Calu3 (cell line): ENCODE results near the gene SLC22A4. TPM values are rescaled to one million over a fixed set of nuclear protein-coding genes. Genes with fewer than 3 reads are reported as not detected.

Experiments
- BruUV-seq: library from RNA; stranded (reverse); fragments of 400-500 nt; replicated peaks from 2 replicates; lab custom pipeline; 2021; lab: Mats Ljungman, UMichigan
- CTCF ChIA-PET: fragments of 300-600 bp; sonication (Branson Sonifier 250); formaldehyde crosslinking; loops from one replicate; lab custom pipeline; 2022; ENCODE audit warnings: antibody characterized with exemption; lab: Charles Lee
- DNase-seq: peaks from one replicate; pipeline ENCODE4 v3.0.0; 2022
- H3K27ac Mint-ChIP-seq: one replicate; pipeline ENCODE4 v1.8.0; 2022; ENCODE audit warnings: mixed read lengths; ENCODE audit not compliant: unreplicated experiment
- H3K27me3 Mint-ChIP-seq: one replicate; pipeline ENCODE4 v1.8.0; 2022; ENCODE audit warnings: mixed read lengths; ENCODE audit not compliant: unreplicated experiment
- H3K36me3 Mint-ChIP-seq: one replicate; pipeline ENCODE4 v1.8.0; 2022; ENCODE audit warnings: mild to moderate bottlenecking, moderate library complexity, mixed read lengths; ENCODE audit not compliant: insufficient read depth, unreplicated experiment
- H3K4me1 Mint-ChIP-seq: one replicate; pipeline ENCODE4 v1.8.0; 2022; ENCODE audit warnings: mild to moderate bottlenecking, low read depth, mixed read lengths; ENCODE audit not compliant: unreplicated experiment
- H3K4me3 Mint-ChIP-seq: one replicate; pipeline ENCODE4 v1.8.0; 2022; ENCODE audit warnings: mild to moderate bottlenecking, low read depth, moderate library complexity, mixed read lengths; ENCODE audit not compliant: unreplicated experiment
- H3K9me3 Mint-ChIP-seq: one replicate; pipeline ENCODE4 v1.8.0; 2022; ENCODE audit warnings: low read depth, mixed read lengths; ENCODE audit not compliant: unreplicated experiment
- intact Hi-C: fragments of 100-400 bp; cut with micrococcal nuclease; formaldehyde crosslinking; loops from one replicate; pipeline ENCODE4 v1.10.0; 2022; ENCODE audit not compliant: unreplicated experiment
- total RNA-seq: library from RNA; stranded (reverse); gene quantifications from 2 replicates; pipeline ENCODE4 v1.2.3, GENCODE V29; 2022
- TF ChIP-seq, protein P1 (sequence below): fragments of 200-600 bp; IDR thresholded peaks from one replicate; pipeline ENCODE4 v1.8.0; 2022; ENCODE audit warnings: antibody characterized with exemption; ENCODE audit not compliant: unreplicated experiment

The SLC22A4 gene
- total RNA-seq, 1 experiment from 2014 or later = 3.1 TPM

- Mint-ChIP-seq H3K4me1 (peaks cover 51% of the 10 kb centered on the region), H3K9me3 (no peaks in the 10 kb centered on the region), H3K4me3 (no peak overlapping the region), H3K36me3 (peaks cover 43% of the 10 kb centered on the region), H3K27ac (no peak overlapping the region), H3K27me3 (no peaks in the 10 kb centered on the region)
- TF ChIP-seq, protein P1, sequence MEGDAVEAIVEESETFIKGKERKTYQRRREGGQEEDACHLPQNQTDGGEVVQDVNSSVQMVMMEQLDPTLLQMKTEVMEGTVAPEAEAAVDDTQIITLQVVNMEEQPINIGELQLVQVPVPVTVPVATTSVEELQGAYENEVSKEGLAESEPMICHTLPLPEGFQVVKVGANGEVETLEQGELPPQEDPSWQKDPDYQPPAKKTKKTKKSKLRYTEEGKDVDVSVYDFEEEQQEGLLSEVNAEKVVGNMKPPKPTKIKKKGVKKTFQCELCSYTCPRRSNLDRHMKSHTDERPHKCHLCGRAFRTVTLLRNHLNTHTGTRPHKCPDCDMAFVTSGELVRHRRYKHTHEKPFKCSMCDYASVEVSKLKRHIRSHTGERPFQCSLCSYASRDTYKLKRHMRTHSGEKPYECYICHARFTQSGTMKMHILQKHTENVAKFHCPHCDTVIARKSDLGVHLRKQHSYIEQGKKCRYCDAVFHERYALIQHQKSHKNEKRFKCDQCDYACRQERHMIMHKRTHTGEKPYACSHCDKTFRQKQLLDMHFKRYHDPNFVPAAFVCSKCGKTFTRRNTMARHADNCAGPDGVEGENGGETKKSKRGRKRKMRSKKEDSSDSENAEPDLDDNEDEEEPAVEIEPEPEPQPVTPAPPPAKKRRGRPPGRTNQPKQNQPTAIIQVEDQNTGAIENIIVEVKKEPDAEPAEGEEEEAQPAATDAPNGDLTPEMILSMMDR = no peak
- CTCF ChIA-PET = interaction anchor here (1.9 to 3.6 kb wide), 2 partner anchors 74 to 96 kb away, joined by 5 to 27 read pairs; partner anchors contain the start of gene SLC22A4
- intact Hi-C loops = loop anchor here (5.0 to 10.0 kb wide), 2 partner anchors 86 to 293 kb away; partner anchors contain the start of gene CSF2
- peak; percentile 30 for DNase-seq
- no TSS peak for BruUV-seq
These were observed 74.0 kb downstream of the SLC22A4 start for GRCh38 chr5:132368186-132368585.

GRCh38 chr5:132369007-132369473, 74.8 kb downstream of the SLC22A4 start:
- peaks cover 43% of the 10 kb centered on the region for H3K36me3 Mint-ChIP-seq
- intact Hi-C loops = loop anchor here (1.0 to 10.0 kb wide), 3 partner anchors 87 to 294 kb away; partner anchors contain the start of gene CSF2

GRCh38 chr5:132369474-132370180, 75.4 kb downstream of the SLC22A4 start, which contains the start of gene SLC22A5:
SLC22A5 (plus strand) TSS chr5:132369710; CDS start chr5:132369973, 263 bp downstream.
- TF ChIP-seq, protein P1 = no peak
- Mint-ChIP-seq H3K9me3 (no peaks in the 10 kb centered on the region), H3K27ac (peak within 1 kb of the TSS; percentile 84), H3K4me1 (peaks cover 37% of the 10 kb centered on the region), H3K36me3 (peaks cover 42% of the 10 kb centered on the region), H3K4me3 (peak within 1 kb of the TSS; percentile 78), H3K27me3 (no peaks in the 10 kb centered on the region)
- peak; percentile 90 for DNase-seq
- CTCF ChIA-PET = interaction anchor here (0.7 to 3.6 kb wide), 4 partner anchors 17 to 131 kb away, joined by 4 to 27 read pairs (median 5); partner anchors contain the start of gene SLC22A4
- no TSS peak for BruUV-seq
- intact Hi-C loops = loop anchor here (1.0 to 10.0 kb wide), 4 partner anchors 87 to 295 kb away; partner anchors contain the start of gene CSF2

More at GRCh38 chr5:132369007-132369473, 74.8 kb downstream of the SLC22A4 start:
- peak overlapping the region; percentile 84 for H3K27ac Mint-ChIP-seq
- BruUV-seq = TSS peak; percentile 60
- CTCF ChIA-PET = interaction anchor here (0.7 to 3.6 kb wide), 4 partner anchors 16 to 131 kb away, joined by 4 to 27 read pairs (median 5); partner anchors contain the start of gene SLC22A4
- no peak for DNase-seq
- H3K27me3 Mint-ChIP-seq = no peaks in the 10 kb centered on the region
- peaks cover 42% of the 10 kb centered on the region for H3K4me1 Mint-ChIP-seq
- TF ChIP-seq, protein P1 = no peak
- no peaks in the 10 kb centered on the region for H3K9me3 Mint-ChIP-seq
- peak overlapping the region; percentile 78 for H3K4me3 Mint-ChIP-seq

GRCh38 chr5:132370181-132370970, 76.2 kb downstream of the SLC22A4 start:
- Mint-ChIP-seq H3K36me3 (peaks cover 38% of the 10 kb centered on the region), H3K27me3 (no peaks in the 10 kb centered on the region), H3K27ac (peak overlapping the region; percentile 29), H3K4me3 (peak overlapping the region; percentile 78), H3K9me3 (no peaks in the 10 kb centered on the region), H3K4me1 (peaks cover 34% of the 10 kb centered on the region)
- no peak for DNase-seq
- TF ChIP-seq, protein P1 = no peak
- BruUV-seq = no TSS peak
- intact Hi-C loops = loop anchor here (5.0 kb wide), 1 partner anchor 133 kb away; no protein-coding TSS in a partner anchor
- CTCF ChIA-PET = interaction anchor here (0.7 to 3.6 kb wide), 4 partner anchors 16 to 109 kb away, joined by 4 to 27 read pairs (median 6); partner anchors contain the start of gene SLC22A4
